Stimulated activated CD4-positive, alpha-beta T cell treated with anti-CD3 and anti-CD28 coated beads, TNF-alpha, amount 100 ng/mL, for 48 hours (primary cell): ENCODE measurements around the gene ZCCHC24.

ENCODE experiments used
- DNase-seq, 3 donors: peaks; one replicate each; pipeline ENCODE4 v3.0.0-alpha.2; 2020; ENCODE audit warnings: low read depth in 3 of 3

The ZCCHC24 gene

GRCh38 chr10:79384773-79385391 is 60.5 kb downstream of the ZCCHC24 start:
- no peak for DNase-seq

GRCh38 chr10:79383974-79384606 is 61.3 kb downstream of the ZCCHC24 start:
- no peak for DNase-seq

GRCh38 chr10:79382491-79382941 is 62.9 kb downstream of the ZCCHC24 start:
- DNase-seq, result no peak

- no peak for DNase-seq
Measured at GRCh38 chr10:79381804-79382221, 63.6 kb downstream of the ZCCHC24 start.

GRCh38 chr10:79380946-79381721 is 64.3 kb downstream of the ZCCHC24 start:
- DNase-seq, result no peak

GRCh38 chr10:79380125-79380945 is 65.1 kb downstream of the ZCCHC24 start:
- DNase-seq, result no peak

GRCh38 chr10:79379512-79380124 is 65.8 kb downstream of the ZCCHC24 start:
- DNase-seq, result no peak

GRCh38 chr10:79378647-79379511 is 66.5 kb downstream of the ZCCHC24 start:
- no peak for DNase-seq

- DNase-seq, result no peak
Measured at GRCh38 chr10:79378383-79378646, 67.1 kb downstream of the ZCCHC24 start.

- no peak for DNase-seq
Measured at GRCh38 chr10:79377557-79378382, 67.7 kb downstream of the ZCCHC24 start.

- no peak for DNase-seq
Measured at GRCh38 chr10:79376751-79377556, 68.5 kb downstream of the ZCCHC24 start.

- no peak for DNase-seq
Measured at GRCh38 chr10:79376078-79376628, 69.3 kb downstream of the ZCCHC24 start.

- no peak for DNase-seq
Measured at GRCh38 chr10:79375321-79376077, 69.9 kb downstream of the ZCCHC24 start.

GRCh38 chr10:79374312-79375191 is 70.9 kb downstream of the ZCCHC24 start:
- peak; percentile 48 to 69 (median 61) for DNase-seq

GRCh38 chr10:79372871-79373270 is 72.6 kb downstream of the ZCCHC24 start:
- no peak for DNase-seq

GRCh38 chr10:79367426-79368189 is 77.8 kb downstream of the ZCCHC24 start:
- no peak for DNase-seq
